ENCODE results near the gene UBA1. TPM values are rescaled to one million over a fixed set of nuclear protein-coding genes. Genes with fewer than 3 reads are reported as not detected.

The UBA1 gene
- polyA plus RNA-seq, 4 donors, result 227 to 263 (median 240) TPM

- no peak for DNase-seq (ENCODE audit: low read depth in 4 of 4, low spot score in 3 of 4)
Observed at GRCh38 chrX:47209508-47210238, 16.0 kb downstream of the UBA1 start.

- no peak for DNase-seq (ENCODE audit: low read depth in 4 of 4, low spot score in 3 of 4)
Observed at GRCh38 chrX:47210661-47211425, 17.2 kb downstream of the UBA1 start.

- no peak for DNase-seq (ENCODE audit: low read depth in 4 of 4, low spot score in 3 of 4)
Observed at GRCh38 chrX:47212381-47213293, 19.0 kb downstream of the UBA1 start.

- no peak for DNase-seq (ENCODE audit: low read depth in 4 of 4, low spot score in 3 of 4)
Observed at GRCh38 chrX:47214435-47215077, 20.9 kb downstream of the UBA1 start.

- no peak for DNase-seq (ENCODE audit: low read depth in 4 of 4, low spot score in 3 of 4)
Observed at GRCh38 chrX:47215291-47215900, 21.8 kb downstream of the UBA1 start.

- no peak for DNase-seq (ENCODE audit: low read depth in 4 of 4, low spot score in 3 of 4)
Observed at GRCh38 chrX:47216393-47216925, 22.8 kb downstream of the UBA1 start.

- DNase-seq (ENCODE audit: low read depth in 4 of 4, low spot score in 3 of 4), result no peak
Observed at GRCh38 chrX:47217121-47217851, 23.7 kb downstream of the UBA1 start.

GRCh38 chrX:47217852-47218279, 24.2 kb downstream of the UBA1 start:
- peak; percentile 86 to 95 (median 95) for DNase-seq (ENCODE audit: low read depth in 4 of 4, low spot score in 3 of 4)

GRCh38 chrX:47218280-47218919, 24.8 kb downstream of the UBA1 start, which contains the start of gene CDK16:
TSS of gene CDK16 (plus strand) at chrX:47218681. CDS start at chrX:47223558, 4,877 bp downstream.
- peak; percentile 56 to 82 (median 62) for DNase-seq (ENCODE audit: low read depth in 4 of 4, low spot score in 3 of 4)

- DNase-seq (ENCODE audit: low read depth in 4 of 4, low spot score in 3 of 4), result no peak
Observed at GRCh38 chrX:47218920-47219815, 25.5 kb downstream of the UBA1 start.

GRCh38 chrX:47221756-47222155, 28.1 kb downstream of the UBA1 start:
- DNase-seq (ENCODE audit: low read depth in 4 of 4, low spot score in 3 of 4), result no peak

GRCh38 chrX:47222751-47223350, 29.2 kb downstream of the UBA1 start:
- DNase-seq (ENCODE audit: low read depth in 4 of 4, low spot score in 3 of 4), result no peak

- no peak for DNase-seq (ENCODE audit: low read depth in 4 of 4, low spot score in 3 of 4)
Observed at GRCh38 chrX:47223476-47224250, 30.0 kb downstream of the UBA1 start.

- no peak for DNase-seq (ENCODE audit: low read depth in 4 of 4, low spot score in 3 of 4)
Observed at GRCh38 chrX:47224266-47224895, 30.8 kb downstream of the UBA1 start.

- DNase-seq (ENCODE audit: low read depth in 4 of 4, low spot score in 3 of 4), result no peak
Observed at GRCh38 chrX:47224896-47225290, 31.3 kb downstream of the UBA1 start.

- DNase-seq (ENCODE audit: low read depth in 4 of 4, low spot score in 3 of 4), result no peak
Observed at GRCh38 chrX:47226071-47226470, 32.4 kb downstream of the UBA1 start.

Data from right renal pelvis (tissue), 4 donors.